Fibroblast of lung (primary cell): ENCODE measurements around the gene ZNF576. TPM values are rescaled to one million over a fixed set of nuclear protein-coding genes. Genes with fewer than 3 reads are reported as not detected.
"Not testable (repeated sequence)": the region's sequence is repeated elsewhere in the genome, so short reads cannot be mapped to it uniquely, and the experiment has no call there.

Experiments used
- DNase-seq, 2 donors: peaks; one replicate each; pipeline versions ENCODE4 v3.0.0 to v3.0.0-alpha.2; 2010; ENCODE audit warnings: low read depth in 2 of 2
- H2AFZ ChIP-seq: 2 replicates; pipeline ENCODE4 v1.5.1; 2012; ENCODE audit warnings: low read length, control low read depth, inconsistent platforms
- H3K27ac ChIP-seq: 2 replicates; pipeline ENCODE4 v1.5.1; 2011; ENCODE audit warnings: low read length, control low read depth; ENCODE audit not compliant: insufficient read depth
- H3K27me3 ChIP-seq: 2 replicates; pipeline ENCODE4 v1.5.1; 2011; ENCODE audit warnings: mild to moderate bottlenecking, low read length; ENCODE audit not compliant: control insufficient read depth, insufficient read depth
- H3K36me3 ChIP-seq: 2 replicates; pipeline ENCODE4 v1.5.1; 2011; ENCODE audit warnings: low read length; ENCODE audit not compliant: control insufficient read depth, insufficient read depth
- H3K4me1 ChIP-seq: 2 replicates; pipeline ENCODE4 v1.5.1; 2011; ENCODE audit warnings: low read length; ENCODE audit not compliant: control insufficient read depth, insufficient read depth; ENCODE audit errors: extremely low read depth
- H3K4me2 ChIP-seq: 2 replicates; pipeline ENCODE4 v1.5.1; 2011; ENCODE audit warnings: low read length, control low read depth; ENCODE audit not compliant: insufficient read depth; ENCODE audit errors: extremely low read depth
- H3K4me3 ChIP-seq, 4 experiments: fragments of 200-600 bp in 1 of 4; sonication (generic) in 1 of 4; replicated peaks in 1 of 4; 2 replicates each; pipeline ENCODE4 v1.5.1; 2011 to 2016; ENCODE audit warnings: low read length in 4 of 4, low read depth in 3 of 4, mild to moderate bottlenecking in 3 of 4, control low read depth in 2 of 4, inconsistent platforms in 1 of 4, mixed read lengths in 1 of 4; ENCODE audit not compliant: insufficient read depth in 1 of 4; ENCODE audit errors: control extremely low read depth in 1 of 4
- H3K79me2 ChIP-seq: 2 replicates; pipeline ENCODE4 v1.5.1; 2012; ENCODE audit warnings: mild to moderate bottlenecking, low read length, inconsistent platforms; ENCODE audit not compliant: control insufficient read depth, insufficient read depth
- H3K9ac ChIP-seq: 2 replicates; pipeline ENCODE4 v1.5.1; 2011; ENCODE audit warnings: mild to moderate bottlenecking, low read length, control low read depth; ENCODE audit not compliant: insufficient read depth
- H3K9me3 ChIP-seq: 2 replicates; pipeline ENCODE4 v1.5.1; 2012; ENCODE audit warnings: low read depth, low read length; ENCODE audit not compliant: control insufficient read depth, insufficient read depth
- H4K20me1 ChIP-seq: 2 replicates; pipeline ENCODE4 v1.5.1; 2011; ENCODE audit warnings: low read length; ENCODE audit not compliant: control insufficient read depth, insufficient read depth; ENCODE audit errors: extremely low read depth
- CTCF ChIP-seq, 2 donors: IDR thresholded peaks in 1 of 2; conservative IDR thresholded peaks in 1 of 2; 1 replicate in 1 of 2; 2 replicates in 1 of 2; pipeline ENCODE4 v1.5.1; 2011 to 2012; ENCODE audit warnings: low read length in 2 of 2, control low read depth in 1 of 2, inconsistent platforms in 1 of 2, low read depth in 1 of 2, mild to moderate bottlenecking in 1 of 2
- EZH2 ChIP-seq: IDR thresholded peaks from 2 replicates; pipeline ENCODE4 v1.5.1; 2012; ENCODE audit warnings: low read length, control low read depth, mild to moderate bottlenecking; ENCODE audit errors: missing control alignments
- polyA minus RNA-seq: library from RNA; depleted of rRNA, polyadenylated mRNA; stranded (reverse); fragments of >200 nt; gene quantifications from 2 replicates; pipeline ENCODE4 v1.2.3, GENCODE V29; 2011; ENCODE audit warnings: low replicate concordance
- polyA plus RNA-seq, 2 donors: library from polyadenylated mRNA; depleted of rRNA in 1 of 2; stranded (reverse) in 1 of 2; unstranded in 1 of 2; fragments of >200 nt; gene quantifications; 2 replicates each; pipeline ENCODE4 v1.2.1, GENCODE V29; 2011 to 2012; ENCODE audit warnings: missing spikeins in 1 of 2
- total RNA-seq: library from RNA; depleted of rRNA; stranded (reverse); fragments of >200 nt; gene quantifications from 2 replicates; pipeline ENCODE4 v1.2.1, GENCODE V29; 2014

ZNF576 gene, protein sequence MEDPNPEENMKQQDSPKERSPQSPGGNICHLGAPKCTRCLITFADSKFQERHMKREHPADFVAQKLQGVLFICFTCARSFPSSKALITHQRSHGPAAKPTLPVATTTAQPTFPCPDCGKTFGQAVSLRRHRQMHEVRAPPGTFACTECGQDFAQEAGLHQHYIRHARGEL
- total RNA-seq (8.7 and 9.7 TPM in 2 replicates), polyA plus RNA-seq (7.0 and 10.3 TPM in 2 replicates), polyA minus RNA-seq (5.0 and 13.5 TPM in 2 replicates)
- polyA plus RNA-seq (2012) = 10.1 and 15.5 TPM in 2 replicates

- peaks cover 42% of the 10 kb centered on the region for H3K79me2 ChIP-seq
- H3K9ac ChIP-seq = peak within 1 kb of the TSS; percentile 98
- peaks cover 25% of the 10 kb centered on the region for H3K36me3 ChIP-seq
- peak within 1 kb of the TSS; percentile 13 for H2AFZ ChIP-seq
- no peaks in the 10 kb centered on the region for H3K9me3 ChIP-seq
- H3K4me3 ChIP-seq = peak within 1 kb of the TSS; percentile 77 to 100 (median 90)
- no peaks in the 10 kb centered on the region for H3K27me3 ChIP-seq
- peaks cover 8% of the 10 kb centered on the region for H3K4me1 ChIP-seq
- DNase-seq = peak; percentile 96 to 99
- peak within 1 kb of the TSS; percentile 97 for H3K27ac ChIP-seq
- H3K4me2 ChIP-seq = peak within 1 kb of the TSS; percentile 99
- H4K20me1 ChIP-seq = no peaks in the 10 kb centered on the region
- TF ChIP-seq EZH2 (no peak), CTCF (conservative IDR thresholded peaks at IDR 0.05 in 1 of 2, IDR thresholded peaks at IDR 0.05 in 1 of 2; ENCODE audit: low read depth in 1 of 2, low read length in 2 of 2) (no peak)
Observed at GRCh38 chr19:43595999-43596841, at the start of gene ZNF576, which contains the start of gene IRGQ. ZNF576 (plus strand) TSS chr19:43596595; CDS start chr19:43597109, 514 bp downstream. IRGQ (minus strand) TSS chr19:43596134; CDS start chr19:43595338, 796 bp downstream.

- H3K9me3 ChIP-seq, H3K4me2 ChIP-seq, H4K20me1 ChIP-seq, H3K27me3 ChIP-seq, H3K9ac ChIP-seq, H3K4me1 ChIP-seq, DNase-seq, H3K27ac ChIP-seq, H2AFZ ChIP-seq, H3K4me3 ChIP-seq, H3K79me2 ChIP-seq: not testable (repeated sequence)
- peaks cover 20% of the 10 kb centered on the region for H3K36me3 ChIP-seq
Observed at GRCh38 chr19:43547926-43548325, 48.5 kb upstream of the ZNF576 start.

GRCh38 chr19:43548706-43549105 is 47.7 kb upstream of the ZNF576 start:
- H3K79me2 ChIP-seq = no peaks in the 10 kb centered on the region
- H3K36me3 ChIP-seq = peaks cover 17% of the 10 kb centered on the region
- no peaks in the 10 kb centered on the region for H4K20me1 ChIP-seq
- no peak overlapping the region for H3K27ac ChIP-seq
- no peak overlapping the region for H3K4me3 ChIP-seq
- DNase-seq = no peak
- H3K27me3 ChIP-seq = no peaks in the 10 kb centered on the region
- TF ChIP-seq CTCF (conservative IDR thresholded peaks at IDR 0.05 in 1 of 2, IDR thresholded peaks at IDR 0.05 in 1 of 2; ENCODE audit: low read depth in 1 of 2, low read length in 2 of 2) (no peak), EZH2 (no peak)
- H3K9me3 ChIP-seq = no peaks in the 10 kb centered on the region
- no peak overlapping the region for H3K4me2 ChIP-seq
- no peak overlapping the region for H2AFZ ChIP-seq
- H3K9ac ChIP-seq = no peak overlapping the region
- no peaks in the 10 kb centered on the region for H3K4me1 ChIP-seq
